A549 (cell line): Measurements from ENCODE around the gene TMEM135. TPM values are rescaled to one million over a fixed set of nuclear protein-coding genes. Genes with fewer than 3 reads are reported as not detected.

Experiments used
- ATAC-seq, 2 experiments: fragments of 200-7000 bp in 1 of 2; fragments of >200 bp in 1 of 2; cut with Nextera tagmentation in 1 of 2; cut with Tn5 transposase in 1 of 2; 3 replicates each; pipeline versions ENCODE4 v1.8.0 to v1.9.1; 2018 to 2020; ENCODE audit warnings: mild to moderate bottlenecking in 1 of 2, moderate library complexity in 1 of 2
- CTCF ChIA-PET: fragments of 300-600 bp; sonication (Branson Sonifier 250); formaldehyde crosslinking; extraction: SDS; loops from one replicate; lab custom pipeline; 2021; ENCODE audit warnings: antibody characterized with exemption, inconsistent platforms; lab: Yijun Ruan, JAX
- POLR2A ChIA-PET: fragments of 350-600 bp; formaldehyde crosslinking; extraction: SDS; loops from one replicate; lab custom pipeline; 2021; ENCODE audit warnings: antibody characterized with exemption, inconsistent platforms; lab: Yijun Ruan, JAX
- DNase-seq, 2 experiments: peaks; one replicate each; pipeline versions ENCODE4 v3.0.0 to v3.0.0-alpha.2; 2011 to 2016; ENCODE audit warnings: low read depth in 1 of 2, low spot score in 1 of 2
- FAIRE-seq: peaks from 2 replicates; lab custom pipeline; 2011; peaks lifted over from hg19 to GRCh38; lab: Jason Lieb, UNC
- H3K27ac ChIP-seq, 2 experiments: fragments of >200 bp; sonication (Bioruptor Twin); formaldehyde crosslinking; 3 replicates each; pipeline ENCODE4 v1.5.1; 2016 to 2017
- H3K4me1 ChIP-seq: fragments of >200 bp; sonication (Bioruptor Twin); formaldehyde crosslinking; 3 replicates; pipeline ENCODE4 v1.6.1; 2016
- H3K4me2 ChIP-seq: fragments of >200 bp; sonication (Bioruptor Twin); formaldehyde crosslinking; 3 replicates; pipeline ENCODE4 v1.6.1; 2016
- H3K4me3 ChIP-seq: fragments of >200 bp; sonication (Bioruptor Twin); formaldehyde crosslinking; 3 replicates; pipeline ENCODE4 v1.5.1; 2016
- H3K9me3 ChIP-seq: fragments of >200 bp; sonication (Bioruptor Twin); formaldehyde crosslinking; 3 replicates; pipeline ENCODE4 v1.6.1; 2016
- ATOH8 ChIP-seq: fragments of 250-450 bp; sonication (Bioruptor Pico); IDR thresholded peaks from 2 replicates; pipeline ENCODE4 v1.5.0; 2020; ENCODE audit warnings: low read depth, mild to moderate bottlenecking, moderate library complexity
- CBX2 ChIP-seq: fragments of 200-600 bp; sonication (generic); IDR thresholded peaks from 2 replicates; pipeline ENCODE4 v1.6.1; 2016; ENCODE audit warnings: low read depth, mild to moderate bottlenecking, borderline replicate concordance
- CBX8 ChIP-seq: fragments of 200-600 bp; sonication (generic); IDR thresholded peaks from 2 replicates; pipeline ENCODE4 v1.6.1; 2016
- CEBPB ChIP-seq, 2 experiments: fragments of >200 bp in 1 of 2; sonication (Bioruptor Twin) in 1 of 2; formaldehyde crosslinking in 1 of 2; IDR thresholded peaks; 2 replicates each; pipeline ENCODE4 v1.6.1; 2012 to 2016
- CHD4 ChIP-seq: fragments of 200-600 bp; sonication (generic); IDR thresholded peaks from 2 replicates; pipeline ENCODE4 v1.6.1; 2016; ENCODE audit warnings: antibody characterized with exemption, mild to moderate bottlenecking, borderline replicate concordance
- EHMT2 ChIP-seq: fragments of 200-600 bp; sonication (generic); IDR thresholded peaks from 2 replicates; pipeline ENCODE4 v1.6.1; 2016; ENCODE audit warnings: antibody characterized with exemption, low read depth, mild to moderate bottlenecking, moderate library complexity
- EP300 ChIP-seq, 2 experiments: fragments of >200 bp; sonication (Bioruptor Twin); formaldehyde crosslinking; IDR thresholded peaks; 2 replicates in 1 of 2; 3 replicates in 1 of 2; pipeline ENCODE4 v1.6.1; 2016 to 2017
- ESRRA ChIP-seq: fragments of 150-350 bp; IDR thresholded peaks from 2 replicates; pipeline ENCODE4 v1.6.1; 2014; ENCODE audit warnings: mild to moderate bottlenecking, low read length, borderline replicate concordance
- FOSB ChIP-seq: fragments of 250-450 bp; sonication (Bioruptor Pico); IDR thresholded peaks from 2 replicates; pipeline ENCODE4 v1.5.0; 2020; ENCODE audit warnings: mild to moderate bottlenecking, moderate library complexity
- FOSL2 ChIP-seq, 2 experiments: fragments of 450-650 bp in 1 of 2; fragments of >200 bp in 1 of 2; sonication (Bioruptor Twin) in 1 of 2; formaldehyde crosslinking; IDR thresholded peaks; 2 replicates each; pipeline versions ENCODE4 v1.5.0 to v1.6.1; 2016 to 2020; ENCODE audit warnings: mild to moderate bottlenecking in 1 of 2, moderate library complexity in 1 of 2
- HOXB5 ChIP-seq: fragments of 250-450 bp; sonication (Bioruptor Pico); IDR thresholded peaks from 2 replicates; pipeline ENCODE4 v1.5.0; 2020; ENCODE audit warnings: mild to moderate bottlenecking, moderate library complexity
- KDM5A ChIP-seq: fragments of 200-600 bp; sonication (generic); IDR thresholded peaks from 2 replicates; pipeline ENCODE4 v1.6.1; 2016; ENCODE audit warnings: antibody characterized with exemption, mild to moderate bottlenecking
- MAX ChIP-seq: IDR thresholded peaks from 2 replicates; pipeline ENCODE4 v1.6.1; 2012
- MAZ ChIP-seq: fragments of 150-350 bp; IDR thresholded peaks from 2 replicates; pipeline ENCODE4 v1.6.1; 2014; ENCODE audit warnings: antibody characterized with exemption, low read depth, low read length, borderline replicate concordance
- NFE2L2 ChIP-seq: fragments of 150-350 bp; conservative IDR thresholded peaks from 2 replicates; pipeline ENCODE4 v1.6.1; 2014; ENCODE audit warnings: low read length
- PBX3 ChIP-seq: IDR thresholded peaks from 2 replicates; pipeline ENCODE4 v1.6.1; 2012
- PHF8 ChIP-seq: fragments of 200-600 bp; sonication (generic); IDR thresholded peaks from 2 replicates; pipeline ENCODE4 v1.6.1; 2016; ENCODE audit warnings: low read depth, mild to moderate bottlenecking, antibody characterized with exemption, moderate library complexity, borderline replicate concordance
- RCOR1 ChIP-seq: fragments of 150-350 bp; IDR thresholded peaks from 2 replicates; pipeline ENCODE4 v1.6.1; 2014; ENCODE audit warnings: antibody characterized with exemption, low read length, low read depth
- REST ChIP-seq: fragments of 200-600 bp; sonication (generic); IDR thresholded peaks from 2 replicates; pipeline ENCODE4 v1.6.1; 2016; ENCODE audit warnings: antibody characterized with exemption, mild to moderate bottlenecking, moderate library complexity
- TFCP2L1 ChIP-seq: fragments of 250-450 bp; sonication (Bioruptor Pico); IDR thresholded peaks from 2 replicates; pipeline ENCODE4 v1.5.0; 2021; ENCODE audit warnings: mild to moderate bottlenecking
- TP53 ChIP-seq: fragments of 250-450 bp; sonication (Bioruptor Pico); IDR thresholded peaks from 2 replicates; pipeline ENCODE4 v1.5.0; 2021; ENCODE audit warnings: mild to moderate bottlenecking, moderate library complexity
- ZNF302 ChIP-seq: fragments of 250-450 bp; sonication (Bioruptor Pico); IDR thresholded peaks from 2 replicates; pipeline ENCODE4 v1.9.0; 2021; ENCODE audit warnings: inconsistent platforms, mild to moderate bottlenecking, moderate library complexity
- WGBS: methylation state at CpG from one replicate; pipeline ENCODE4 v1.1.6; 2017; ENCODE audit errors: missing lambda C conversion rate; 5-methylcytosine and 5-hydroxymethylcytosine counted together
- polyA plus RNA-seq, 4 experiments: library from polyadenylated mRNA; depleted of rRNA in 3 of 4; stranded (reverse); fragments of >200 nt; fragmentation: RNase III in 1 of 4; extraction: RNeasy Plus Mini Kit Qiagen cat#74134 plus additional on column Dnase treatment in 1 of 4; gene quantifications; 2 replicates in 3 of 4; 3 replicates in 1 of 4; pipeline ENCODE4 v1.2.3, GENCODE V29; 2011 to 2017

Gene TMEM135
- polyA plus RNA-seq, 2 of the 4 experiments (the other 2 are of a cell fraction) = 18.4 to 18.5 TPM

- Histone ChIP-seq H3K9me3 (peaks cover 11% of the 10 kb centered on the region; the same call in 2 of the 3 replicates), H3K4me2 (no peak overlapping the region), H3K4me3 (no peak overlapping the region), H3K27ac (no peak overlapping the region), H3K4me1 (no peaks in the 10 kb centered on the region)
- 91% methylated on average over 1 of the region's 1 CpG for WGBS
- POLR2A ChIA-PET = no interaction called here
- TF ChIP-seq TP53 (CRISPR knock-in tag) (no peak), CBX2 (no peak), MAZ (no peak), CEBPB (IDR thresholded peaks at IDR 0.05) (no peak), REST (no peak), PHF8 (no peak), FOSL2 (IDR thresholded peaks at IDR 0.05) (no peak), FOSL2 (CRISPR knock-in tag; IDR thresholded peaks at IDR 0.05) (no peak), MAX (no peak), CHD4 (no peak), NFE2L2 (no peak), TFCP2L1 (CRISPR knock-in tag) (no peak), ATOH8 (CRISPR knock-in tag) (no peak), EHMT2 (no peak), ZNF302 (CRISPR knock-in tag) (no peak), ESRRA (no peak), KDM5A (no peak), PBX3 (no peak), CBX8 (no peak)
- no peak for FAIRE-seq
- CTCF ChIA-PET = no interaction called here
- DNase-seq = no peak
- no peak for ATAC-seq
Measured at GRCh38 chr11:87136236-87136635, 98.5 kb downstream of the TMEM135 start.

- H3K4me2 ChIP-seq = no peak overlapping the region
- no peaks in the 10 kb centered on the region for H3K4me1 ChIP-seq
- no peak for DNase-seq
- POLR2A ChIA-PET = no interaction called here
- no peak overlapping the region for H3K27ac ChIP-seq
- peaks cover 11% of the 10 kb centered on the region; the same call in 2 of the 3 replicates for H3K9me3 ChIP-seq
- FAIRE-seq = no peak
- 88% methylated on average over 2 of the region's 2 CpGs for WGBS
- ATAC-seq = no peak
- TF ChIP-seq FOSB (CRISPR knock-in tag) = no peak
- TF ChIP-seq TP53 (CRISPR knock-in tag) = no peak
- no peak for TF ChIP-seq CBX8
- no peak for TF ChIP-seq CHD4
- TF ChIP-seq CBX2 = no peak
- TF ChIP-seq EP300 (IDR thresholded peaks at IDR 0.05) = no peak
- no peak for TF ChIP-seq TFCP2L1 (CRISPR knock-in tag)
- TF ChIP-seq REST = no peak
- no peak for TF ChIP-seq RCOR1
- no peak for TF ChIP-seq HOXB5 (CRISPR knock-in tag)
- H3K4me3 ChIP-seq = no peak overlapping the region
- CTCF ChIA-PET = no interaction called here
Measured at GRCh38 chr11:87137711-87138110, 100.0 kb downstream of the TMEM135 start.
